ENCODE results near the gene MLPH. TPM values are rescaled to one million over a fixed set of nuclear protein-coding genes. Genes with fewer than 3 reads are reported as not detected.

The MLPH gene
- polyA plus RNA-seq, 1 experiment, result 15.6 TPM

GRCh38 chr2:237501892-237502513 lies 15.0 kb downstream of the MLPH start:
- no peaks in the 10 kb centered on the region for H3K9me3 ChIP-seq (ENCODE audit: control insufficient read depth, insufficient read depth, low read length)
- no peak overlapping the region for H3K4me3 ChIP-seq (ENCODE audit: low read depth, low read length)
- ChIA-PET CTCF (interaction anchor here (0.7 to 6.5 kb wide), 5 partner anchors 10 to 248 kb away, joined by 4 to 67 read pairs (median 11); no protein-coding TSS in a partner anchor), POLR2A (interaction anchor here (0.7 to 2.1 kb wide), 5 partner anchors 10 to 411 kb away, joined by 3 to 10 read pairs (median 6); no protein-coding TSS in a partner anchor)
- no peak for TF ChIP-seq CTCF (IDR thresholded peaks at IDR 0.05; ENCODE audit: low read depth, low read length)
- peak overlapping the region; percentile 96 for H3K27ac ChIP-seq (ENCODE audit: low read depth, low read length)
- no peaks in the 10 kb centered on the region for H3K27me3 ChIP-seq (ENCODE audit: control insufficient read depth, insufficient read depth, low read length)
- no peak for DNase-seq (ENCODE audit: low read depth, low spot score)

- H3K27ac ChIP-seq (ENCODE audit: low read depth, low read length), result no peak overlapping the region
- POLR2A ChIA-PET, result no interaction called here
- CTCF ChIA-PET, result interaction anchor here (6.5 kb wide), 1 partner anchor 9 kb away, joined by 67 read pairs; no protein-coding TSS in a partner anchor
- no peaks in the 10 kb centered on the region for H3K9me3 ChIP-seq (ENCODE audit: control insufficient read depth, insufficient read depth, low read length)
- no peaks in the 10 kb centered on the region for H3K27me3 ChIP-seq (ENCODE audit: control insufficient read depth, insufficient read depth, low read length)
- no peak for DNase-seq (ENCODE audit: low read depth, low spot score)
- TF ChIP-seq CTCF (IDR thresholded peaks at IDR 0.05; ENCODE audit: low read depth, low read length), result no peak
- no peak overlapping the region for H3K4me3 ChIP-seq (ENCODE audit: low read depth, low read length)
Measured at GRCh38 chr2:237503201-237503600, 16.1 kb downstream of the MLPH start.

- TF ChIP-seq CTCF (IDR thresholded peaks at IDR 0.05; ENCODE audit: low read depth, low read length), result no peak
- DNase-seq (ENCODE audit: low read depth, low spot score), result no peak
- POLR2A ChIA-PET, result no interaction called here
- H3K9me3 ChIP-seq (ENCODE audit: control insufficient read depth, insufficient read depth, low read length), result no peaks in the 10 kb centered on the region
- CTCF ChIA-PET, result interaction anchor here (1.6 kb wide), 1 partner anchor 7 kb away, joined by 14 read pairs; no protein-coding TSS in a partner anchor
- no peak overlapping the region for H3K4me3 ChIP-seq (ENCODE audit: low read depth, low read length)
- no peaks in the 10 kb centered on the region for H3K27me3 ChIP-seq (ENCODE audit: control insufficient read depth, insufficient read depth, low read length)
- no peak overlapping the region for H3K27ac ChIP-seq (ENCODE audit: low read depth, low read length)
Measured at GRCh38 chr2:237505188-237505939, 18.3 kb downstream of the MLPH start.

GRCh38 chr2:237507512-237507911 lies 20.5 kb downstream of the MLPH start:
- CTCF ChIA-PET, result interaction anchor here (0.6 to 11.2 kb wide), 4 partner anchors 65 to 387 kb away, joined by 3 to 209 read pairs (median 10); no protein-coding TSS in a partner anchor
- H3K27ac ChIP-seq (ENCODE audit: low read depth, low read length), result no peak overlapping the region
- H3K4me3 ChIP-seq (ENCODE audit: low read depth, low read length), result no peak overlapping the region
- POLR2A ChIA-PET, result no interaction called here
- no peaks in the 10 kb centered on the region for H3K9me3 ChIP-seq (ENCODE audit: control insufficient read depth, insufficient read depth, low read length)
- no peaks in the 10 kb centered on the region for H3K27me3 ChIP-seq (ENCODE audit: control insufficient read depth, insufficient read depth, low read length)
- DNase-seq (ENCODE audit: low read depth, low spot score), result no peak
- no peak for TF ChIP-seq CTCF (IDR thresholded peaks at IDR 0.05; ENCODE audit: low read depth, low read length)

GRCh38 chr2:237508361-237508760 lies 21.3 kb downstream of the MLPH start:
- Histone ChIP-seq H3K27ac (ENCODE audit: low read depth, low read length) (no peak overlapping the region), H3K9me3 (ENCODE audit: control insufficient read depth, insufficient read depth, low read length) (no peaks in the 10 kb centered on the region), H3K27me3 (ENCODE audit: control insufficient read depth, insufficient read depth, low read length) (no peaks in the 10 kb centered on the region), H3K4me3 (ENCODE audit: low read depth, low read length) (no peak overlapping the region)
- CTCF ChIA-PET, result interaction anchor here (0.6 to 11.2 kb wide), 6 partner anchors 39 to 237 kb away, joined by 3 to 209 read pairs (median 6); no protein-coding TSS in a partner anchor
- TF ChIP-seq CTCF (IDR thresholded peaks at IDR 0.05; ENCODE audit: low read depth, low read length), result no peak
- POLR2A ChIA-PET, result no interaction called here
- DNase-seq (ENCODE audit: low read depth, low spot score), result no peak

Data from AG04450 (cell line).